HepG2 (cell line): ENCODE data around the gene HBG1.

Source experiments
- NPAS2 ChIP-seq: sonication (generic); formaldehyde crosslinking; IDR thresholded peaks from 2 replicates; pipeline ENCODE4 v1.8.0; 2022; ENCODE audit warnings: mild to moderate bottlenecking, missing genetic modification reagents, borderline replicate concordance
- PLRG1 ChIP-seq: fragments of 450-650 bp; conservative IDR thresholded peaks from 2 replicates; pipeline ENCODE4 v1.6.1; 2016
- ZNF274 ChIP-seq: sonication (generic); formaldehyde crosslinking; IDR thresholded peaks from 2 replicates; pipeline ENCODE4 v1.5.1; 2020; ENCODE audit warnings: mild to moderate bottlenecking, missing genetic modification reagents
- TF ChIP-seq, protein P1 (sequence below): sonication (generic); formaldehyde crosslinking; IDR thresholded peaks from 2 replicates; pipeline ENCODE4 v1.5.0; 2020; ENCODE audit warnings: mild to moderate bottlenecking, missing genetic modification reagents, moderate library complexity
- TF ChIP-seq, protein P2 (sequence below): sonication (generic); formaldehyde crosslinking; IDR thresholded peaks from 2 replicates; pipeline ENCODE4 v1.8.0; 2022; ENCODE audit warnings: mild to moderate bottlenecking, missing genetic modification reagents

DNA sequence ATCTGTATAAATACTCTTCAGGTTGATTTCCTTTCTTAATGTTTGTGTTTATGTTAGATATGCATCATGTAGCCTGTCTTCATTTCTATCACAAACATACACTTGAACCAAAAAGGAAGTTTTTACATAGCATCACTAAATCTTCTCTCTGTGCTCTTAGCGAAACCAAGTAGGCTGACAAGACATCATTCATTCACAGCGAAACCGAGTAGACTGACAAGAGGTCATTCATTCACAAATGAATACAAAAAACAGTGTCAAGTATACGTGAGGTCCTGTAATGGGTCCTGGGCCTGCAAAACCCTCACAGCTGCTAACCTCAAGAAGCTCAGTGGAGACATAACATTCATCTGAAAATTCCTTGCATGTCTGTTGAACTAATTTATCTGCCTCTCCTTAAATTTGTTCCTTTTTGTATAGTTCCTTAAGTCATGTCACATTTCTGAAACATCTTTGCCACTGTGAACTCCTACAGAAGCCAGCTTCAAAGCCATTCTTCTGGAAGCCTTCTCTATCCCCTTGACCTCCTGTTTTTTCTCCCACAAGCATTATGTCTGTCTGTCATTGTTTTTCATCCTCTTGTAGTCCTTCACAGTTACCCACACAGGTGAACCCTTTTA is 29.9 kb upstream of the HBG1 start:
- TF ChIP-seq, protein P1, sequence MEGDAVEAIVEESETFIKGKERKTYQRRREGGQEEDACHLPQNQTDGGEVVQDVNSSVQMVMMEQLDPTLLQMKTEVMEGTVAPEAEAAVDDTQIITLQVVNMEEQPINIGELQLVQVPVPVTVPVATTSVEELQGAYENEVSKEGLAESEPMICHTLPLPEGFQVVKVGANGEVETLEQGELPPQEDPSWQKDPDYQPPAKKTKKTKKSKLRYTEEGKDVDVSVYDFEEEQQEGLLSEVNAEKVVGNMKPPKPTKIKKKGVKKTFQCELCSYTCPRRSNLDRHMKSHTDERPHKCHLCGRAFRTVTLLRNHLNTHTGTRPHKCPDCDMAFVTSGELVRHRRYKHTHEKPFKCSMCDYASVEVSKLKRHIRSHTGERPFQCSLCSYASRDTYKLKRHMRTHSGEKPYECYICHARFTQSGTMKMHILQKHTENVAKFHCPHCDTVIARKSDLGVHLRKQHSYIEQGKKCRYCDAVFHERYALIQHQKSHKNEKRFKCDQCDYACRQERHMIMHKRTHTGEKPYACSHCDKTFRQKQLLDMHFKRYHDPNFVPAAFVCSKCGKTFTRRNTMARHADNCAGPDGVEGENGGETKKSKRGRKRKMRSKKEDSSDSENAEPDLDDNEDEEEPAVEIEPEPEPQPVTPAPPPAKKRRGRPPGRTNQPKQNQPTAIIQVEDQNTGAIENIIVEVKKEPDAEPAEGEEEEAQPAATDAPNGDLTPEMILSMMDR (CRISPR knock-in tag), result no peak
- TF ChIP-seq, protein P2, sequence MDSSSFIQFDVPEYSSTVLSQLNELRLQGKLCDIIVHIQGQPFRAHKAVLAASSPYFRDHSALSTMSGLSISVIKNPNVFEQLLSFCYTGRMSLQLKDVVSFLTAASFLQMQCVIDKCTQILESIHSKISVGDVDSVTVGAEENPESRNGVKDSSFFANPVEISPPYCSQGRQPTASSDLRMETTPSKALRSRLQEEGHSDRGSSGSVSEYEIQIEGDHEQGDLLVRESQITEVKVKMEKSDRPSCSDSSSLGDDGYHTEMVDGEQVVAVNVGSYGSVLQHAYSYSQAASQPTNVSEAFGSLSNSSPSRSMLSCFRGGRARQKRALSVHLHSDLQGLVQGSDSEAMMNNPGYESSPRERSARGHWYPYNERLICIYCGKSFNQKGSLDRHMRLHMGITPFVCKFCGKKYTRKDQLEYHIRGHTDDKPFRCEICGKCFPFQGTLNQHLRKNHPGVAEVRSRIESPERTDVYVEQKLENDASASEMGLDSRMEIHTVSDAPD (CRISPR knock-in tag), result no peak
- no peak for TF ChIP-seq NPAS2 (CRISPR knock-in tag)
- no peak for TF ChIP-seq PLRG1
- TF ChIP-seq ZNF274 (CRISPR knock-in tag), result no peak
